Measurements from ENCODE around the gene SLC22A5.

The SLC22A5 gene

GRCh38 chr5:132369474-132370180, at the start of gene SLC22A5:
Gene SLC22A5, plus strand, starts transcription at chr5:132369710. Its CDS starts 263 bp downstream, at chr5:132369973.
- H3K4me1 ChIP-seq (ENCODE audit: control insufficient read depth in 5 of 5, insufficient read depth in 5 of 5, low read length in 5 of 5), result peaks cover 2 to 55% (median 44%) of the 10 kb centered on the region in 5 donors
- H3K27me3 ChIP-seq (ENCODE audit: control insufficient read depth in 5 of 5, insufficient read depth in 4 of 5, low read length in 5 of 5), result no peaks in the 10 kb centered on the region
- H3K9ac ChIP-seq (ENCODE audit: low read length in 5 of 5), result peak within 1 kb of the TSS in 4 of 5 donors; percentile 50 to 85 (median 82)
- H3K4me3 ChIP-seq (ENCODE audit: low read depth in 1 of 5, low read length in 5 of 5), result peak within 1 kb of the TSS; percentile 74 to 86 (median 77)
- H3K27ac ChIP-seq (ENCODE audit: low read depth, low read length), result peak within 1 kb of the TSS; percentile 67
- H3K36me3 ChIP-seq (ENCODE audit: control insufficient read depth in 5 of 5, insufficient read depth in 5 of 5, low read length in 5 of 5), result no peaks in the 10 kb centered on the region
- H3K9me3 ChIP-seq (ENCODE audit: control insufficient read depth in 5 of 5, low read length in 5 of 5), result no peaks in the 10 kb centered on the region

- Histone ChIP-seq H3K27me3 (ENCODE audit: control insufficient read depth in 5 of 5, insufficient read depth in 4 of 5, low read length in 5 of 5) (no peaks in the 10 kb centered on the region), H3K27ac (ENCODE audit: low read depth, low read length) (no peak overlapping the region), H3K4me1 (ENCODE audit: control insufficient read depth in 5 of 5, insufficient read depth in 5 of 5, low read length in 5 of 5) (no peaks in the 10 kb centered on the region), H3K9ac (ENCODE audit: low read length in 5 of 5) (no peak overlapping the region), H3K36me3 (ENCODE audit: control insufficient read depth in 5 of 5, insufficient read depth in 5 of 5, low read length in 5 of 5) (peaks cover 0 to 17% (median 5%) of the 10 kb centered on the region in 5 donors), H3K9me3 (ENCODE audit: control insufficient read depth in 5 of 5, low read length in 5 of 5) (no peaks in the 10 kb centered on the region), H3K4me3 (ENCODE audit: low read depth in 1 of 5, low read length in 5 of 5) (no peak overlapping the region)
Measured at GRCh38 chr5:132319975-132320374, 49.5 kb upstream of the SLC22A5 start.

GRCh38 chr5:132321109-132321721, 48.3 kb upstream of the SLC22A5 start:
- Histone ChIP-seq H3K27me3 (ENCODE audit: control insufficient read depth in 5 of 5, insufficient read depth in 4 of 5, low read length in 5 of 5) (no peaks in the 10 kb centered on the region), H3K36me3 (ENCODE audit: control insufficient read depth in 5 of 5, insufficient read depth in 5 of 5, low read length in 5 of 5) (peaks cover 0 to 17% (median 5%) of the 10 kb centered on the region in 5 donors), H3K4me3 (ENCODE audit: low read depth in 1 of 5, low read length in 5 of 5) (no peak overlapping the region), H3K9ac (ENCODE audit: low read length in 5 of 5) (no peak overlapping the region), H3K9me3 (ENCODE audit: control insufficient read depth in 5 of 5, low read length in 5 of 5) (no peaks in the 10 kb centered on the region), H3K4me1 (ENCODE audit: control insufficient read depth in 5 of 5, insufficient read depth in 5 of 5, low read length in 5 of 5) (peaks cover 0 to 6% (median 4%) of the 10 kb centered on the region in 5 donors), H3K27ac (ENCODE audit: low read depth, low read length) (no peak overlapping the region)

- no peak overlapping the region for H3K4me3 ChIP-seq (ENCODE audit: low read depth in 1 of 5, low read length in 5 of 5)
- no peak overlapping the region for H3K9ac ChIP-seq (ENCODE audit: low read length in 5 of 5)
- H3K4me1 ChIP-seq (ENCODE audit: control insufficient read depth in 5 of 5, insufficient read depth in 5 of 5, low read length in 5 of 5), result peaks cover 0 to 6% (median 4%) of the 10 kb centered on the region in 5 donors
- H3K27ac ChIP-seq (ENCODE audit: low read depth, low read length), result no peak overlapping the region
- H3K36me3 ChIP-seq (ENCODE audit: control insufficient read depth in 5 of 5, insufficient read depth in 5 of 5, low read length in 5 of 5), result peaks cover 0 to 17% (median 6%) of the 10 kb centered on the region in 5 donors
- no peaks in the 10 kb centered on the region for H3K27me3 ChIP-seq (ENCODE audit: control insufficient read depth in 5 of 5, insufficient read depth in 4 of 5, low read length in 5 of 5)
- no peaks in the 10 kb centered on the region for H3K9me3 ChIP-seq (ENCODE audit: control insufficient read depth in 5 of 5, low read length in 5 of 5)
Measured at GRCh38 chr5:132322266-132322665, 47.2 kb upstream of the SLC22A5 start.

GRCh38 chr5:132323202-132323601, 46.3 kb upstream of the SLC22A5 start:
- peaks cover 0 to 10% (median 4%) of the 10 kb centered on the region in 5 donors for H3K4me1 ChIP-seq (ENCODE audit: control insufficient read depth in 5 of 5, insufficient read depth in 5 of 5, low read length in 5 of 5)
- H3K4me3 ChIP-seq (ENCODE audit: low read depth in 1 of 5, low read length in 5 of 5), result no peak overlapping the region
- H3K9me3 ChIP-seq (ENCODE audit: control insufficient read depth in 5 of 5, low read length in 5 of 5), result no peaks in the 10 kb centered on the region
- H3K27me3 ChIP-seq (ENCODE audit: control insufficient read depth in 5 of 5, insufficient read depth in 4 of 5, low read length in 5 of 5), result no peaks in the 10 kb centered on the region
- H3K9ac ChIP-seq (ENCODE audit: low read length in 5 of 5), result no peak overlapping the region
- H3K36me3 ChIP-seq (ENCODE audit: control insufficient read depth in 5 of 5, insufficient read depth in 5 of 5, low read length in 5 of 5), result peaks cover 5 to 13% (median 7%) of the 10 kb centered on the region in 5 donors
- no peak overlapping the region for H3K27ac ChIP-seq (ENCODE audit: low read depth, low read length)

- Histone ChIP-seq H3K4me3 (ENCODE audit: low read depth in 1 of 5, low read length in 5 of 5) (no peak overlapping the region), H3K27me3 (ENCODE audit: control insufficient read depth in 5 of 5, insufficient read depth in 4 of 5, low read length in 5 of 5) (no peaks in the 10 kb centered on the region), H3K9me3 (ENCODE audit: control insufficient read depth in 5 of 5, low read length in 5 of 5) (no peaks in the 10 kb centered on the region), H3K4me1 (ENCODE audit: control insufficient read depth in 5 of 5, insufficient read depth in 5 of 5, low read length in 5 of 5) (peaks cover 0 to 10% (median 4%) of the 10 kb centered on the region in 5 donors), H3K9ac (ENCODE audit: low read length in 5 of 5) (no peak overlapping the region), H3K36me3 (ENCODE audit: control insufficient read depth in 5 of 5, insufficient read depth in 5 of 5, low read length in 5 of 5) (peaks cover 5 to 15% (median 6%) of the 10 kb centered on the region in 5 donors), H3K27ac (ENCODE audit: low read depth, low read length) (no peak overlapping the region)
Measured at GRCh38 chr5:132325691-132326090, 43.8 kb upstream of the SLC22A5 start.

- H3K36me3 ChIP-seq (ENCODE audit: control insufficient read depth in 5 of 5, insufficient read depth in 5 of 5, low read length in 5 of 5), result peaks cover 3 to 26% (median 11%) of the 10 kb centered on the region in 5 donors
- H3K4me3 ChIP-seq (ENCODE audit: low read depth in 1 of 5, low read length in 5 of 5), result no peak overlapping the region
- H3K4me1 ChIP-seq (ENCODE audit: control insufficient read depth in 5 of 5, insufficient read depth in 5 of 5, low read length in 5 of 5), result peaks cover 0 to 10% (median 4%) of the 10 kb centered on the region in 5 donors
- H3K9ac ChIP-seq (ENCODE audit: low read length in 5 of 5), result peak overlapping the region in 1 of 5 donors; percentile 28
- no peaks in the 10 kb centered on the region for H3K9me3 ChIP-seq (ENCODE audit: control insufficient read depth in 5 of 5, low read length in 5 of 5)
- H3K27me3 ChIP-seq (ENCODE audit: control insufficient read depth in 5 of 5, insufficient read depth in 4 of 5, low read length in 5 of 5), result no peaks in the 10 kb centered on the region
- no peak overlapping the region for H3K27ac ChIP-seq (ENCODE audit: low read depth, low read length)
Measured at GRCh38 chr5:132327252-132327955, 42.1 kb upstream of the SLC22A5 start.

- H3K27ac ChIP-seq (ENCODE audit: low read depth, low read length), result no peak overlapping the region
Measured at GRCh38 chr5:132334812-132335211, 34.7 kb upstream of the SLC22A5 start.

GRCh38 chr5:132335402-132335801, 34.1 kb upstream of the SLC22A5 start:
- H3K36me3 ChIP-seq (ENCODE audit: control insufficient read depth in 5 of 5, insufficient read depth in 5 of 5, low read length in 5 of 5), result peaks cover 5 to 21% (median 15%) of the 10 kb centered on the region in 5 donors

More at GRCh38 chr5:132334812-132335211, 34.7 kb upstream of the SLC22A5 start:
- H3K4me3 ChIP-seq (ENCODE audit: low read depth in 1 of 5, low read length in 5 of 5), result no peak overlapping the region
- peaks cover 5 to 24% (median 16%) of the 10 kb centered on the region in 5 donors for H3K36me3 ChIP-seq (ENCODE audit: control insufficient read depth in 5 of 5, insufficient read depth in 5 of 5, low read length in 5 of 5)
- H3K9me3 ChIP-seq (ENCODE audit: control insufficient read depth in 5 of 5, low read length in 5 of 5), result no peaks in the 10 kb centered on the region
- H3K9ac ChIP-seq (ENCODE audit: low read length in 5 of 5), result no peak overlapping the region
- no peaks in the 10 kb centered on the region for H3K27me3 ChIP-seq (ENCODE audit: control insufficient read depth in 5 of 5, insufficient read depth in 4 of 5, low read length in 5 of 5)
- no peaks in the 10 kb centered on the region for H3K4me1 ChIP-seq (ENCODE audit: control insufficient read depth in 5 of 5, insufficient read depth in 5 of 5, low read length in 5 of 5)

GRCh38 chr5:132339502-132339901, 30.0 kb upstream of the SLC22A5 start:
- Histone ChIP-seq H3K4me1 (ENCODE audit: control insufficient read depth in 5 of 5, insufficient read depth in 5 of 5, low read length in 5 of 5) (no peaks in the 10 kb centered on the region), H3K4me3 (ENCODE audit: low read depth in 1 of 5, low read length in 5 of 5) (no peak overlapping the region), H3K27ac (ENCODE audit: low read depth, low read length) (no peak overlapping the region), H3K27me3 (ENCODE audit: control insufficient read depth in 5 of 5, insufficient read depth in 4 of 5, low read length in 5 of 5) (no peaks in the 10 kb centered on the region), H3K9me3 (ENCODE audit: control insufficient read depth in 5 of 5, low read length in 5 of 5) (no peaks in the 10 kb centered on the region), H3K9ac (ENCODE audit: low read length in 5 of 5) (no peak overlapping the region), H3K36me3 (ENCODE audit: control insufficient read depth in 5 of 5, insufficient read depth in 5 of 5, low read length in 5 of 5) (peaks cover 0 to 17% (median 4%) of the 10 kb centered on the region in 5 donors)

More at GRCh38 chr5:132335402-132335801, 34.1 kb upstream of the SLC22A5 start:
- no peaks in the 10 kb centered on the region for H3K9me3 ChIP-seq (ENCODE audit: control insufficient read depth in 5 of 5, low read length in 5 of 5)
- H3K27me3 ChIP-seq (ENCODE audit: control insufficient read depth in 5 of 5, insufficient read depth in 4 of 5, low read length in 5 of 5), result no peaks in the 10 kb centered on the region
- no peaks in the 10 kb centered on the region for H3K4me1 ChIP-seq (ENCODE audit: control insufficient read depth in 5 of 5, insufficient read depth in 5 of 5, low read length in 5 of 5)
- H3K4me3 ChIP-seq (ENCODE audit: low read depth in 1 of 5, low read length in 5 of 5), result no peak overlapping the region
- H3K27ac ChIP-seq (ENCODE audit: low read depth, low read length), result no peak overlapping the region
- H3K9ac ChIP-seq (ENCODE audit: low read length in 5 of 5), result no peak overlapping the region

All from subcutaneous abdominal adipose tissue (tissue), 5 donors.